Hepatocyte (in vitro differentiated cells): ENCODE results near the gene MPEG1. TPM values are rescaled to one million over a fixed set of nuclear protein-coding genes. Genes with fewer than 3 reads are reported as not detected.

ENCODE experiments used
- DNase-seq: peaks from one replicate; pipeline ENCODE4 v3.0.0-alpha.2; 2016; ENCODE audit warnings: low spot score
- H2AFZ ChIP-seq: fragments of 200-600 bp; sonication (generic); 2 replicates; pipeline ENCODE4 v1.6.0; 2016; ENCODE audit warnings: antibody characterized with exemption, mild to moderate bottlenecking
- H3K27ac ChIP-seq: fragments of 200-600 bp; sonication (generic); 2 replicates; pipeline ENCODE4 v1.5.1; 2016; ENCODE audit warnings: mild to moderate bottlenecking
- H3K27me3 ChIP-seq: fragments of 200-600 bp; sonication (generic); 2 replicates; pipeline ENCODE4 v1.6.1; 2016
- H3K36me3 ChIP-seq: fragments of 200-600 bp; sonication (generic); replicated peaks from 2 replicates; pipeline ENCODE4 v1.5.1; 2016; ENCODE audit warnings: low read depth; ENCODE audit not compliant: insufficient read depth
- H3K4me1 ChIP-seq: fragments of 200-600 bp; sonication (generic); 2 replicates; pipeline ENCODE4 v1.5.1; 2016; ENCODE audit warnings: mild to moderate bottlenecking, moderate library complexity; ENCODE audit not compliant: insufficient read depth
- H3K4me2 ChIP-seq: fragments of 200-600 bp; sonication (generic); 2 replicates; pipeline ENCODE4 v1.6.0; 2016
- H3K4me3 ChIP-seq: fragments of 200-600 bp; sonication (generic); 2 replicates; pipeline ENCODE4 v1.5.1; 2016; ENCODE audit warnings: mild to moderate bottlenecking
- H3K79me2 ChIP-seq: fragments of 200-600 bp; sonication (generic); 2 replicates; pipeline ENCODE4 v1.6.0; 2017; ENCODE audit warnings: mild to moderate bottlenecking
- H3K9me2 ChIP-seq: fragments of 200-600 bp; sonication (generic); replicated peaks from 2 replicates; pipeline ENCODE4 v1.6.0; 2017; ENCODE audit warnings: mild to moderate bottlenecking; ENCODE audit not compliant: insufficient read depth
- H3K9me3 ChIP-seq: fragments of 200-600 bp; sonication (generic); 2 replicates; pipeline ENCODE4 v1.5.1; 2016; ENCODE audit warnings: low read depth, mild to moderate bottlenecking
- H4K20me1 ChIP-seq: fragments of 200-600 bp; sonication (generic); 2 replicates; pipeline ENCODE4 v1.6.0; 2016; ENCODE audit warnings: mild to moderate bottlenecking; ENCODE audit not compliant: insufficient read depth, poor library complexity, severe bottlenecking
- CTCF ChIP-seq: fragments of 200-600 bp; sonication (generic); IDR thresholded peaks from 2 replicates; pipeline ENCODE4 v1.5.1; 2016; ENCODE audit warnings: antibody characterized with exemption, mild to moderate bottlenecking; ENCODE audit not compliant: poor library complexity
- EZH2 ChIP-seq: fragments of 200-600 bp; sonication (generic); IDR thresholded peaks from 2 replicates; pipeline ENCODE4 v1.6.1; 2016; ENCODE audit warnings: antibody characterized with exemption, mild to moderate bottlenecking, borderline replicate concordance
- EZH2phosphoT487 ChIP-seq: fragments of 200-600 bp; sonication (generic); IDR thresholded peaks from one replicate; pipeline ENCODE4 v1.6.1; 2018; ENCODE audit warnings: antibody characterized with exemption, mild to moderate bottlenecking, low read depth, moderate library complexity; ENCODE audit not compliant: unreplicated experiment, severe bottlenecking
- WGBS: methylation state at CpG from one replicate; pipeline ENCODE4 v1.1.6; 2016; ENCODE audit warnings: low lambda C conversion rate; ENCODE audit errors: missing lambda C conversion rate; 5-methylcytosine and 5-hydroxymethylcytosine counted together
- polyA plus RNA-seq: library from polyadenylated mRNA; unstranded; fragments of >200 nt; fragmentation: Nextera tagmentation; extraction: Ambion mirVana; gene quantifications from 2 replicates; pipeline ENCODE4 v1.2.1, GENCODE V29; 2016
- total RNA-seq: library from RNA; depleted of rRNA; stranded (reverse); fragments of >200 nt; gene quantifications from 2 replicates; pipeline ENCODE4 v1.2.3, GENCODE V29; 2014

MPEG1 gene
- total and polyA plus RNA-seq, 2 experiments from 2014 or later = 0.57 TPM; not detected in 1

GRCh38 chr11:59207988-59208451 lies 4.7 kb downstream of the MPEG1 start:
- no peaks in the 10 kb centered on the region for H3K79me2 ChIP-seq
- no peaks in the 10 kb centered on the region for H3K9me2 ChIP-seq
- H3K9me3 ChIP-seq = no peaks in the 10 kb centered on the region
- H4K20me1 ChIP-seq = no peaks in the 10 kb centered on the region
- no peak overlapping the region for H2AFZ ChIP-seq
- no peaks in the 10 kb centered on the region for H3K27me3 ChIP-seq
- no peaks in the 10 kb centered on the region for H3K4me1 ChIP-seq
- TF ChIP-seq EZH2 = no peak
- TF ChIP-seq CTCF = peak; percentile 72
- TF ChIP-seq EZH2phosphoT487 = no peak
- 29% methylated on average over 5 of the region's 5 CpGs for WGBS
- DNase-seq = peak; percentile 64
- H3K4me3 ChIP-seq = no peak overlapping the region
- no peak overlapping the region for H3K4me2 ChIP-seq
- no peaks in the 10 kb centered on the region for H3K36me3 ChIP-seq
- no peak overlapping the region for H3K27ac ChIP-seq

DNA sequence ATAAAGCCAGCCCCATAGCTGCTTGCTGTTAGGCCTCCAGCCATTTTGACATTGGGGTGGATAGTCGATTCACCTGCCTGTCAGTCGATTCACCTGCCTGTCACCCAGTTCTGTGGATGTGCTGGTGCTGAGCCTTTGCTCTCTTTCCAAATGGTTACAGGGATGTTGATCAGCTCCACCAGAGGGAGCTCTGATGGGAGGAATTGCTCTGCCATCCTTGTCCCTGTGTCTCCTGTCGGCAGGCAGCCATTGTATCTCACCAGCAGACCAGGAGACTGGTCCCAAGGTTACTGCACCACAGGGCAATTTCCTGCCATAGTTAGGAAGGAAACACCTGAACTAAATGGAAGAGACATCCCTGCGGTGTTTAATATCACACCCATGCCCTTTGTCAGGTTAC lies 6.1 kb downstream of the MPEG1 start:
- Histone ChIP-seq H3K27me3 (no peaks in the 10 kb centered on the region), H4K20me1 (no peaks in the 10 kb centered on the region), H3K36me3 (no peaks in the 10 kb centered on the region), H2AFZ (no peak overlapping the region), H3K4me2 (no peak overlapping the region), H3K9me2 (no peaks in the 10 kb centered on the region), H3K79me2 (no peaks in the 10 kb centered on the region), H3K27ac (no peak overlapping the region), H3K9me3 (no peaks in the 10 kb centered on the region), H3K4me1 (no peaks in the 10 kb centered on the region), H3K4me3 (no peak overlapping the region)
- no peak for TF ChIP-seq EZH2
- TF ChIP-seq CTCF = peak; percentile 52
- peak; percentile 58 for DNase-seq
- WGBS = 71% methylated on average over 4 of the region's 4 CpGs

DNA sequence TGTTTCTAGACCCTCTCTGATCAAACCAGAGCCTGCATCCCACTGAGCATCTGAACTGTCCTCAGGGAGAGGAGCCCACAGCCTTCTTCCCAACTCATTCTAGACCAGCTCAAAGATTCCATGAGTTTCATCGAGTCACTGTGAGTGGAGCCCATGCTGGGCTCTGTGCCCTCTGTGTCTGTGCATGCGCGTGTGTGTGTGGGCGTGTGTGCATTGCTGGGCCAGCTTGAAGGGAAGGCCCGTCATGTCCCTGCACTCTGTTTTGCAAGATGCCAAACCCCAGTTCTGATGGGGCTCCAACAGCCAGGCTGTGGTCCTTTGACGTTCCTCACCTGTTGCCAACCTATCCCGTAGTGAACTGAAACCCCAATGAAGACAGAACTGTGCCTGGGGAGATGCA lies 7.1 kb downstream of the MPEG1 start:
- no peaks in the 10 kb centered on the region for H3K9me2 ChIP-seq
- no peak overlapping the region for H2AFZ ChIP-seq

More for the DNA sequence above, 7.1 kb downstream of the MPEG1 start:
- no peak for TF ChIP-seq EZH2
- TF ChIP-seq CTCF = no peak
- TF ChIP-seq EZH2phosphoT487 = no peak
- H3K9me3 ChIP-seq = no peaks in the 10 kb centered on the region
- H3K79me2 ChIP-seq = no peaks in the 10 kb centered on the region
- no peak overlapping the region for H3K4me3 ChIP-seq
- 92% methylated on average over 7 of the region's 7 CpGs for WGBS
- no peaks in the 10 kb centered on the region for H3K36me3 ChIP-seq
- no peaks in the 10 kb centered on the region for H3K4me1 ChIP-seq
- no peak overlapping the region for H3K4me2 ChIP-seq
- no peaks in the 10 kb centered on the region for H3K27me3 ChIP-seq
- no peaks in the 10 kb centered on the region for H4K20me1 ChIP-seq
- no peak for DNase-seq
- H3K27ac ChIP-seq = no peak overlapping the region
